ENCODE results near the gene ZNF622. TPM values are rescaled to one million over a fixed set of nuclear protein-coding genes. Genes with fewer than 3 reads are reported as not detected.

ZNF622 gene
- total RNA-seq, 1 experiment from 2014 or later: 34.0 TPM

DNA sequence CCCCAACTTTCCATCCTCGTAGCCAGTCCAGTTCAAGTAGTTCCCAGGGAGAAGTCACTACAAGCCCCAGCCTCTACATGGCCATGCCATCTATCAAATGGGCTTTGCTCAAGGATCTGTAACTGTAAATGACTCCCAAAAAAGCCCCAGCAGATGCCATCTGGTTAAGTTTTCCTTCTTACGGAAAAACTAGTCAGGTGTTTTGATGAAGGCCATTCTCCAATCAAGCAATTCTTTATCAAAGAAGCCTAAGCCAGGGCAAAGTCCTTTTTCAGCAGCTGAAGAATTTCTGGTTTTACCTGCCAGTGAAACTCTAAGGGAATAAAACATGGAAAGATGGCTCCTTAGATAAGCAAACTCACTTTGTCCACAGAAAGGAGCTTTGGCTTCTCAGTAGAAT is 21.9 kb upstream of the ZNF622 start:
- no peak overlapping the region for H3K4me3 Mint-ChIP-seq (ENCODE audit: unreplicated experiment)
- POLR2A ChIA-PET: no interaction called here
- DNase-seq (ENCODE audit: unreplicated experiment): no peak
- H3K9me3 Mint-ChIP-seq (ENCODE audit: unreplicated experiment): no peaks in the 10 kb centered on the region
- intact Hi-C loops (cut with micrococcal nuclease): no loop called here
- no peak overlapping the region for H3K27ac Mint-ChIP-seq (ENCODE audit: low read depth, unreplicated experiment)
- H3K36me3 Mint-ChIP-seq (ENCODE audit: insufficient read depth, unreplicated experiment): no peaks in the 10 kb centered on the region
- BruUV-seq (replicated peaks): no TSS peak
- no peaks in the 10 kb centered on the region for H3K27me3 Mint-ChIP-seq (ENCODE audit: insufficient read depth, unreplicated experiment)
- peaks cover 13% of the 10 kb centered on the region for H3K4me1 Mint-ChIP-seq (ENCODE audit: insufficient read depth, unreplicated experiment)
- TF ChIP-seq, protein P1, sequence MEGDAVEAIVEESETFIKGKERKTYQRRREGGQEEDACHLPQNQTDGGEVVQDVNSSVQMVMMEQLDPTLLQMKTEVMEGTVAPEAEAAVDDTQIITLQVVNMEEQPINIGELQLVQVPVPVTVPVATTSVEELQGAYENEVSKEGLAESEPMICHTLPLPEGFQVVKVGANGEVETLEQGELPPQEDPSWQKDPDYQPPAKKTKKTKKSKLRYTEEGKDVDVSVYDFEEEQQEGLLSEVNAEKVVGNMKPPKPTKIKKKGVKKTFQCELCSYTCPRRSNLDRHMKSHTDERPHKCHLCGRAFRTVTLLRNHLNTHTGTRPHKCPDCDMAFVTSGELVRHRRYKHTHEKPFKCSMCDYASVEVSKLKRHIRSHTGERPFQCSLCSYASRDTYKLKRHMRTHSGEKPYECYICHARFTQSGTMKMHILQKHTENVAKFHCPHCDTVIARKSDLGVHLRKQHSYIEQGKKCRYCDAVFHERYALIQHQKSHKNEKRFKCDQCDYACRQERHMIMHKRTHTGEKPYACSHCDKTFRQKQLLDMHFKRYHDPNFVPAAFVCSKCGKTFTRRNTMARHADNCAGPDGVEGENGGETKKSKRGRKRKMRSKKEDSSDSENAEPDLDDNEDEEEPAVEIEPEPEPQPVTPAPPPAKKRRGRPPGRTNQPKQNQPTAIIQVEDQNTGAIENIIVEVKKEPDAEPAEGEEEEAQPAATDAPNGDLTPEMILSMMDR (IDR thresholded peaks at IDR 0.05; ENCODE audit: unreplicated experiment): no peak
- CTCF ChIA-PET: interaction anchor here (0.8 to 5.7 kb wide), 7 partner anchors 31 to 703 kb away, joined by 3 to 147 read pairs (median 7); no protein-coding TSS in a partner anchor

DNA sequence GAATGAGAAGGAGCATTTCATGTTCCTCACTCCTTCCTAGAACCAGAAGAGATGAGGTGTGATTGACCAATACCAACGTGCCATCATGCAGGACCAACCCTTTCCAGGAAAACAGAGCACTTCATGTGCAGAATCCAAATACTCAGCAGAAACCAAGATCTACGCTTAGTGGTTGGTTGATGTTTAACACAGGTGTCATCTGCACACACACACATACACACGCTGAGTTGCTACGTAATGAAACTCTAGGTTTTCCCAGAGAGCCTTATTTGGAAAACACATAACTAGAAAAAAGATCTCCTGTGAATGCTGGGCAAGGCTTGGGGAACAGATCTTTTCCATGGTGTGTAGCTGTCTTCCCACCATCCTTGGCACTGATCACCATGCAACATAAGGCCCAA is 21.1 kb upstream of the ZNF622 start:
- Mint-ChIP-seq H3K27me3 (ENCODE audit: insufficient read depth, unreplicated experiment) (no peaks in the 10 kb centered on the region), H3K9me3 (ENCODE audit: unreplicated experiment) (no peaks in the 10 kb centered on the region), H3K27ac (ENCODE audit: low read depth, unreplicated experiment) (no peak overlapping the region), H3K4me1 (ENCODE audit: insufficient read depth, unreplicated experiment) (peaks cover 7% of the 10 kb centered on the region), H3K36me3 (ENCODE audit: insufficient read depth, unreplicated experiment) (no peaks in the 10 kb centered on the region), H3K4me3 (ENCODE audit: unreplicated experiment) (no peak overlapping the region)
- CTCF ChIA-PET: interaction anchor here (0.5 to 5.7 kb wide), 7 partner anchors 27 to 1825 kb away, joined by 3 to 147 read pairs (median 7); no protein-coding TSS in a partner anchor
- POLR2A ChIA-PET: interaction anchor here (0.7 to 1.4 kb wide), 2 partner anchors 19 to 62 kb away, joined by 3 read pairs; no protein-coding TSS in a partner anchor
- TF ChIP-seq, protein P1 (IDR thresholded peaks at IDR 0.05; ENCODE audit: unreplicated experiment): no peak
- DNase-seq (ENCODE audit: unreplicated experiment): no peak
- intact Hi-C loops (cut with micrococcal nuclease): no loop called here
- no TSS peak for BruUV-seq (replicated peaks)

DNA sequence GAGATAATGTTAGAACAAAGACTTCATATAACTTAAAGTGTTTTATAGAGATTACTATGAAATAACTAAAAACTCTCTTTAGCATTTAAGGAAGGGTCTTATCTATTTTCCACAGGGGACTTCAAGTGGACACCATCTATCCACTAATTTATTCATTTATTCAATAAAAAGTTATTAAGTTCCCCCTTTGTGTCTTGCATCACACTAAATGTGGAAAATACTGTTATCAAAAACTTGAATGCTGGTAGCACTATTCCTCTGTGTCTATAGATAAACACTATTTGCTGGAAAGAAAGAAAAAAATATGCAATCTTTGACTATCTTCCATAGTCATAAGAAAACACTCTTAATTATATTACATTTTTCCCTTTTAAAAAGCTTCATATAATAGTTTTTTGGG is 20.1 kb upstream of the ZNF622 start:
- ChIA-PET CTCF (interaction anchor here (0.6 to 2.5 kb wide), 3 partner anchors 81 to 705 kb away, joined by 3 to 22 read pairs (median 3); no protein-coding TSS in a partner anchor), POLR2A (interaction anchor here (1.0 to 1.4 kb wide), 2 partner anchors 63 to 171 kb away, joined by 3 to 4 read pairs; no protein-coding TSS in a partner anchor)
- Mint-ChIP-seq H3K4me1 (ENCODE audit: insufficient read depth, unreplicated experiment) (peaks cover 12% of the 10 kb centered on the region), H3K27ac (ENCODE audit: low read depth, unreplicated experiment) (no peak overlapping the region), H3K36me3 (ENCODE audit: insufficient read depth, unreplicated experiment) (no peaks in the 10 kb centered on the region), H3K27me3 (ENCODE audit: insufficient read depth, unreplicated experiment) (no peaks in the 10 kb centered on the region), H3K4me3 (ENCODE audit: unreplicated experiment) (no peak overlapping the region), H3K9me3 (ENCODE audit: unreplicated experiment) (no peaks in the 10 kb centered on the region)
- intact Hi-C loops (cut with micrococcal nuclease): no loop called here
- TF ChIP-seq, protein P1 (IDR thresholded peaks at IDR 0.05; ENCODE audit: unreplicated experiment): no peak
- no peak for DNase-seq (ENCODE audit: unreplicated experiment)
- BruUV-seq (replicated peaks): no TSS peak

DNA sequence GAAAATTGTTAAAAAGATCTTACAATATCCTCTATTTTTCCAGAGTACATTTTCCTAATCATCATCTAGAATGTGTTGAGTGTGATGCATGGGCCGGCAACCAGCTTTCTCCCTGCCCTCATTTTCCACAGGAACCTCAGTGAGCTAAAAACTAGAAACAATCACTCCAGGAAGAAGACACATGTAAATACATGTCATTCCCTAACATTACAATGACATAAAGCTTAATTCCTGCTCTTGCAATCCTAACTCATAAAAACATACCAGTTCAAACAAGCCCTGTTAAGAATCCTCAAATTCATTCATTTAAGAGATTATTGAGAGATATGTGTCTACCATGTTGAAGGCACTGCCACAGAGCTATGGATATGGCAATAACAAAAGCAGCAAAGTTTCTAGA is 18.5 kb upstream of the ZNF622 start:
- intact Hi-C loops (cut with micrococcal nuclease): no loop called here
- Mint-ChIP-seq H3K36me3 (ENCODE audit: insufficient read depth, unreplicated experiment) (no peaks in the 10 kb centered on the region), H3K4me3 (ENCODE audit: unreplicated experiment) (no peak overlapping the region), H3K9me3 (ENCODE audit: unreplicated experiment) (no peaks in the 10 kb centered on the region), H3K4me1 (ENCODE audit: insufficient read depth, unreplicated experiment) (peaks cover 12% of the 10 kb centered on the region), H3K27me3 (ENCODE audit: insufficient read depth, unreplicated experiment) (no peaks in the 10 kb centered on the region), H3K27ac (ENCODE audit: low read depth, unreplicated experiment) (no peak overlapping the region)
- POLR2A ChIA-PET: interaction anchor here (1.3 to 2.0 kb wide), 5 partner anchors 9 to 64 kb away, joined by 3 to 8 read pairs (median 5); partner anchors contain the start of gene ZNF622
- TF ChIP-seq, protein P1 (IDR thresholded peaks at IDR 0.05; ENCODE audit: unreplicated experiment): no peak
- no TSS peak for BruUV-seq (replicated peaks)
- DNase-seq (ENCODE audit: unreplicated experiment): no peak
- CTCF ChIA-PET: interaction anchor here (0.6 to 3.8 kb wide), 10 partner anchors 14 to 714 kb away, joined by 3 to 22 read pairs (median 8); no protein-coding TSS in a partner anchor
